ENCODE measurements around the gene ISCA1. TPM values are rescaled to one million over a fixed set of nuclear protein-coding genes. Genes with fewer than 3 reads are reported as not detected.

The ISCA1 gene
- polyA plus RNA-seq, 2 of the 4 experiments (the other 2 are of a cell fraction) = 42.4 to 58.2 TPM

- ChIA-PET POLR2A (no interaction called here), CTCF (no interaction called here)
- WGBS (ENCODE audit: missing lambda C conversion rate) = 82% methylated on average over 3 of the region's 3 CpGs
- no peaks in the 10 kb centered on the region for H3K9me3 ChIP-seq
- H3K4me2 ChIP-seq = no peak overlapping the region
- DNase-seq (ENCODE audit: low read depth in 1 of 2, low spot score in 1 of 2) (no peak), ATAC-seq (no peak), FAIRE-seq (no peak)
- no peak overlapping the region for H3K27ac ChIP-seq
- H3K4me3 ChIP-seq = no peak overlapping the region
- no peaks in the 10 kb centered on the region for H3K4me1 ChIP-seq
- TF ChIP-seq HDAC2 (IDR thresholded peaks at IDR 0.05) (no peak), ELK1 (IDR thresholded peaks at IDR 0.05; ENCODE audit: low read depth, low read length) (no peak), POLR2A (IDR thresholded peaks at IDR 0.05; ENCODE audit: low read length) (no peak), USF2 (IDR thresholded peaks at IDR 0.05) (no peak), TFCP2L1 (CRISPR knock-in tag; IDR thresholded peaks at IDR 0.05) (no peak), PHF8 (IDR thresholded peaks at IDR 0.05; ENCODE audit: borderline replicate concordance, low read depth) (no peak), EHF (CRISPR knock-in tag; IDR thresholded peaks at IDR 0.05) (no peak), POLR2AphosphoS2 (conservative IDR thresholded peaks at IDR 0.05; ENCODE audit: low read length) (no peak), FOSL2 (IDR thresholded peaks at IDR 0.05) (no peak), FOSL2 (CRISPR knock-in tag; IDR thresholded peaks at IDR 0.05) (no peak)
Measured at GRCh38 chr9:86256653-86257052, 25.7 kb downstream of the ISCA1 start.

- Histone ChIP-seq H3K4me2 (no peak overlapping the region), H3K9me3 (no peaks in the 10 kb centered on the region), H3K4me3 (no peak overlapping the region), H3K4me1 (no peaks in the 10 kb centered on the region), H3K27ac (no peak overlapping the region)
- DNase-seq (ENCODE audit: low read depth in 1 of 2, low spot score in 1 of 2) = no peak
- POLR2A ChIA-PET = interaction anchor here (0.7 kb wide), 1 partner anchor 256 kb away, joined by 6 read pairs; no protein-coding TSS in a partner anchor
- FAIRE-seq = no peak
- 93% methylated on average over 3 of the region's 3 CpGs for WGBS (ENCODE audit: missing lambda C conversion rate)
- CTCF ChIA-PET = no interaction called here
- no peak for TF ChIP-seq GATA3 (IDR thresholded peaks at IDR 0.05; ENCODE audit: borderline replicate concordance)
- no peak for TF ChIP-seq RAD21 (conservative IDR thresholded peaks at IDR 0.05 in 1 of 2, IDR thresholded peaks at IDR 0.05 in 1 of 2)
- no peak for TF ChIP-seq TP53 (CRISPR knock-in tag; IDR thresholded peaks at IDR 0.05)
- TF ChIP-seq SMC3 (IDR thresholded peaks at IDR 0.05) = no peak
- no peak for ATAC-seq
Measured at GRCh38 chr9:86253577-86253976, 28.8 kb downstream of the ISCA1 start.

GRCh38 chr9:86252870-86253269 is 29.5 kb downstream of the ISCA1 start:
- no peak for TF ChIP-seq RFX5 (IDR thresholded peaks at IDR 0.05)
- TF ChIP-seq HOXB5 (CRISPR knock-in tag; IDR thresholded peaks at IDR 0.05) = no peak
- TF ChIP-seq E2F6 (IDR thresholded peaks at IDR 0.05; ENCODE audit: borderline replicate concordance, low read depth) = no peak
- no peak for TF ChIP-seq HEYL (CRISPR knock-in tag; IDR thresholded peaks at IDR 0.05)
- no peak for TF ChIP-seq CEBPB (IDR thresholded peaks at IDR 0.05)
- no peak for TF ChIP-seq POLR2AphosphoS2 (conservative IDR thresholded peaks at IDR 0.05; ENCODE audit: low read length)
- TF ChIP-seq USF2 (IDR thresholded peaks at IDR 0.05) = no peak
- TF ChIP-seq CBX2 (IDR thresholded peaks at IDR 0.05; ENCODE audit: borderline replicate concordance, low read depth) = no peak
- TF ChIP-seq CBX8 (IDR thresholded peaks at IDR 0.05) = no peak
- no peak for TF ChIP-seq NFE2L2 (conservative IDR thresholded peaks at IDR 0.05; ENCODE audit: low read length)
- no peak for TF ChIP-seq REST (IDR thresholded peaks at IDR 0.05)
- no peak for TF ChIP-seq FOSB (CRISPR knock-in tag; IDR thresholded peaks at IDR 0.05)
- TF ChIP-seq ZSCAN20 (CRISPR knock-in tag; IDR thresholded peaks at IDR 0.05) = no peak
- TF ChIP-seq ZC3H11A (IDR thresholded peaks at IDR 0.05) = no peak
- TF ChIP-seq RNF2 (IDR thresholded peaks at IDR 0.05; ENCODE audit: borderline replicate concordance, low read depth) = no peak
- TF ChIP-seq NPAS2 (CRISPR knock-in tag; IDR thresholded peaks at IDR 0.05; ENCODE audit: borderline replicate concordance) = no peak
- TF ChIP-seq HDAC2 (IDR thresholded peaks at IDR 0.05) = no peak
- CTCF ChIA-PET = interaction anchor here (0.8 to 1.4 kb wide), 3 partner anchors 13 to 24 kb away, joined by 3 to 6 read pairs (median 4); no protein-coding TSS in a partner anchor
- no peak for DNase-seq (ENCODE audit: low read depth in 1 of 2, low spot score in 1 of 2)
- ATAC-seq = no peak
- WGBS (ENCODE audit: missing lambda C conversion rate) = 81% methylated on average over 1 of the region's 1 CpG
- FAIRE-seq = no peak
- H3K4me3 ChIP-seq = no peak overlapping the region
- H3K4me2 ChIP-seq = no peak overlapping the region
- no peaks in the 10 kb centered on the region for H3K9me3 ChIP-seq
- POLR2A ChIA-PET = no interaction called here
- H3K4me1 ChIP-seq = no peaks in the 10 kb centered on the region
- no peak overlapping the region for H3K27ac ChIP-seq
